ENCODE results near the gene NFATC2. TPM values are rescaled to one million over a fixed set of nuclear protein-coding genes. Genes with fewer than 3 reads are reported as not detected.

NFATC2 gene
- total RNA-seq, 3 donors from 2014 or later (not counting 1 experiment from before 2014, with no cell fraction given) = 141 to 195 (median 160) TPM

- Mint-ChIP-seq H3K4me3 (no peak overlapping the region), H3K27me3 (ENCODE audit: low read depth in 2 of 2) (peaks cover 7 to 10% of the 10 kb centered on the region in 2 donors), H3K27ac (no peak overlapping the region), H3K4me1 (no peaks in the 10 kb centered on the region), H3K36me3 (no peaks in the 10 kb centered on the region), H3K9me3 (peaks cover 0 to 2% of the 10 kb centered on the region in 2 donors)
- Histone ChIP-seq H3K36me3 (ENCODE audit: control insufficient read depth, insufficient read depth, low read length) (no peaks in the 10 kb centered on the region), H3K4me3 (ENCODE audit: low read length) (no peak overlapping the region), H3K4me1 (ENCODE audit: control insufficient read depth, insufficient read depth, low read length) (no peaks in the 10 kb centered on the region), H3K27ac (ENCODE audit: low read length) (no peak overlapping the region), H3K9me3 (ENCODE audit: control insufficient read depth, insufficient read depth, low read length) (no peaks in the 10 kb centered on the region), H3K27me3 (ENCODE audit: control insufficient read depth, insufficient read depth, low read length) (no peaks in the 10 kb centered on the region)
- TF ChIP-seq, protein P1, sequence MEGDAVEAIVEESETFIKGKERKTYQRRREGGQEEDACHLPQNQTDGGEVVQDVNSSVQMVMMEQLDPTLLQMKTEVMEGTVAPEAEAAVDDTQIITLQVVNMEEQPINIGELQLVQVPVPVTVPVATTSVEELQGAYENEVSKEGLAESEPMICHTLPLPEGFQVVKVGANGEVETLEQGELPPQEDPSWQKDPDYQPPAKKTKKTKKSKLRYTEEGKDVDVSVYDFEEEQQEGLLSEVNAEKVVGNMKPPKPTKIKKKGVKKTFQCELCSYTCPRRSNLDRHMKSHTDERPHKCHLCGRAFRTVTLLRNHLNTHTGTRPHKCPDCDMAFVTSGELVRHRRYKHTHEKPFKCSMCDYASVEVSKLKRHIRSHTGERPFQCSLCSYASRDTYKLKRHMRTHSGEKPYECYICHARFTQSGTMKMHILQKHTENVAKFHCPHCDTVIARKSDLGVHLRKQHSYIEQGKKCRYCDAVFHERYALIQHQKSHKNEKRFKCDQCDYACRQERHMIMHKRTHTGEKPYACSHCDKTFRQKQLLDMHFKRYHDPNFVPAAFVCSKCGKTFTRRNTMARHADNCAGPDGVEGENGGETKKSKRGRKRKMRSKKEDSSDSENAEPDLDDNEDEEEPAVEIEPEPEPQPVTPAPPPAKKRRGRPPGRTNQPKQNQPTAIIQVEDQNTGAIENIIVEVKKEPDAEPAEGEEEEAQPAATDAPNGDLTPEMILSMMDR (IDR thresholded peaks at IDR 0.05) = no peak
- intact Hi-C loops (cut with micrococcal nuclease) = no loop called here
- WGBS (ENCODE audit: insufficient coverage) = 92% methylated on average over 6 of the region's 6 CpGs
- ATAC-seq (no peak), DNase-seq (no peak)
These were observed 31.9 kb upstream of the NFATC2 start for GRCh38 chr20:51574248-51575033.

DNA sequence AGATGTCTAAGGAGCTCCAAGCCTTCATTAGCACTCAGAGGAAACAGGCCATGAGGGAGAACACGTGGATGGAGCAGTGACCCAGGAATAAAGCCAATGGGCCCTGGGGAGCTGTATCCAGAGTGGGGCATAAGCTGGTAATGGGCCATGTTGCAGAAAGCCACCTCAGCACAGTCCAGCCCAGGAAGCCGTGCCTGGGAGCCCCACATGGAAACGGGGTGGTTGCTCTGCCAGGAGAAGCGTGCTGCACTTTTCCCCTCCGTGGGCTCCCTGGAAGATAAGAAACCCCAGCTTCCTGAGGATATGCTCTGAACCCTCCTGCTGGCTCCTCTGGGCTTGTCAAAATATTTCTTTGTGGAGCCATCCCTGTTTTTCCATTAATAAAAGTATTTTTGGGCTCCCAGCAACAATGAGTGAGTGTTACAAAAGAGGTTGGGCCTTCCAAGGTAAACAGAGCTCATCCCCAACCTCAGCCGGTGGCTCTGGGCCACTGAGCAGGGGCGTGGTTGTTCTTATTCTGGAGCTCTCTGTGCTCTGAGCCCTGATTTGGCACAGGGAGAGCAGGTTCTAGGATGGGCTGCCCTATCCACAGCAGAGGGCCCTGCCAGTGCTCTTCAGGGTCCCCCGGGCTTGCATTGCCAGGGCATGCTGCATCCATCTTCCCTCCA, 31.2 kb upstream of the NFATC2 start:
- TF ChIP-seq, protein P1 (IDR thresholded peaks at IDR 0.05) = no peak
- H3K27ac Mint-ChIP-seq = no peak overlapping the region

DNA sequence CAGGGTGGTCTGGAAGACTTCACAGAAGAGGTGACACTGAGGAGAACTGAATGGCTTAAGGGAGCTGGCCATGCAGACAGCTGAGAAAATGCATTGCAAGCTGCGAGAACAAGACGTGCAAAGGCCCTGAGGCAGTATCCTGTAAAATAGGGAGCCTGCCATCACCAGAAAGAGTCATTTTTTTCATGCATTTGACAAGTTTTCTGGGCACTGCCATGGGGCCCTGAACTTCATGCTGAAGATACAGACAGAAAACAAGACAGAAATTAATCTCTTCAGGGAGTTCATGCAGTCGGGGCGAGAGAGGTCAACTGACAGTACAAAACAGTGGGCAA, 28.9 kb upstream of the NFATC2 start:
- TF ChIP-seq, protein P1 (IDR thresholded peaks at IDR 0.05) = no peak
- WGBS (ENCODE audit: insufficient coverage) = 98% methylated on average over 4 of the region's 4 CpGs
- peaks cover 0 to 2% of the 10 kb centered on the region in 2 donors for H3K9me3 Mint-ChIP-seq
- no peak overlapping the region for H3K27ac ChIP-seq (ENCODE audit: low read length)
- H3K4me1 Mint-ChIP-seq = no peaks in the 10 kb centered on the region
- H3K4me3 Mint-ChIP-seq = no peak overlapping the region
- no peaks in the 10 kb centered on the region for H3K36me3 Mint-ChIP-seq
- no peak overlapping the region for H3K4me3 ChIP-seq (ENCODE audit: low read length)
- no peaks in the 10 kb centered on the region for H3K9me3 ChIP-seq (ENCODE audit: control insufficient read depth, insufficient read depth, low read length)
- no peaks in the 10 kb centered on the region for H3K27me3 ChIP-seq (ENCODE audit: control insufficient read depth, insufficient read depth, low read length)
- intact Hi-C loops (cut with micrococcal nuclease) = no loop called here
- peaks cover 7 to 15% of the 10 kb centered on the region in 2 donors for H3K27me3 Mint-ChIP-seq (ENCODE audit: low read depth in 2 of 2)
- ATAC-seq (no peak), DNase-seq (no peak)
- H3K4me1 ChIP-seq (ENCODE audit: control insufficient read depth, insufficient read depth, low read length) = no peaks in the 10 kb centered on the region
- no peak overlapping the region for H3K27ac Mint-ChIP-seq
- H3K36me3 ChIP-seq (ENCODE audit: control insufficient read depth, insufficient read depth, low read length) = no peaks in the 10 kb centered on the region

More for the DNA sequence above, 31.2 kb upstream of the NFATC2 start:
- H3K4me1 ChIP-seq (ENCODE audit: control insufficient read depth, insufficient read depth, low read length) = no peaks in the 10 kb centered on the region
- H3K4me3 Mint-ChIP-seq = no peak overlapping the region
- no peaks in the 10 kb centered on the region for H3K4me1 Mint-ChIP-seq
- H3K4me3 ChIP-seq (ENCODE audit: low read length) = no peak overlapping the region
- WGBS (ENCODE audit: insufficient coverage) = 79% methylated on average over 8 of the region's 8 CpGs
- no peaks in the 10 kb centered on the region for H3K36me3 Mint-ChIP-seq
- peaks cover 0 to 2% of the 10 kb centered on the region in 2 donors for H3K9me3 Mint-ChIP-seq
- ATAC-seq = no peak
- H3K36me3 ChIP-seq (ENCODE audit: control insufficient read depth, insufficient read depth, low read length) = no peaks in the 10 kb centered on the region
- no peak for DNase-seq
- H3K9me3 ChIP-seq (ENCODE audit: control insufficient read depth, insufficient read depth, low read length) = no peaks in the 10 kb centered on the region
- no peaks in the 10 kb centered on the region for H3K27me3 ChIP-seq (ENCODE audit: control insufficient read depth, insufficient read depth, low read length)
- peaks cover 7 to 11% of the 10 kb centered on the region in 2 donors for H3K27me3 Mint-ChIP-seq (ENCODE audit: low read depth in 2 of 2)
- intact Hi-C loops (cut with micrococcal nuclease) = no loop called here
- H3K27ac ChIP-seq (ENCODE audit: low read length) = no peak overlapping the region

Data from natural killer cell (primary cell).